ENCODE measurements around the gene CFAP90. TPM values are rescaled to one million over a fixed set of nuclear protein-coding genes. Genes with fewer than 3 reads are reported as not detected.

Gene CFAP90
- total RNA-seq, 3 donors from 2014 or later (not counting 1 experiment from before 2014, with no cell fraction given): not detected

DNA sequence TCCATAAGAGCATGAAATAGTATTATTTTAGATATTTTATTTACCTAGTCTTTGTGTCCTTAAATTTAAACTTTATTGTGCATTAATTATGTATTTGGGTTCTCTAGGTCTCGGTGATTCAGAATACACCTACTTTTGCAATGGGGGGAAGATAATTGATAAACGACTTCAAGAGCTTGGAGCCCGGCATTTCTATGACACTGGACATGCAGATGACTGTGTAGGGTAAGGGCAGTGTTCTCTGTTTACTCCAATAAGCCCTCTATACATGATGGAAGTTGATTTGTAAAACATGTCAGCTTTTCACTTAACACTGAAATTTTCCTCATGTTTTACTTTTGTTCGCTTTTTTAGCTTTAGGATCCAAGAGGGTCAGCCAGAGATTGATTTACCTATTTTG lies 24.2 kb upstream of the CFAP90 start:
- DNase-seq (no peak), ATAC-seq (no peak)
- no peaks in the 10 kb centered on the region for H3K9me3 Mint-ChIP-seq
- Histone ChIP-seq H3K27me3 (ENCODE audit: control insufficient read depth, insufficient read depth, low read length) (no peaks in the 10 kb centered on the region), H3K4me3 (ENCODE audit: low read length) (no peak overlapping the region), H3K9me3 (ENCODE audit: control insufficient read depth, insufficient read depth, low read length) (no peaks in the 10 kb centered on the region), H3K36me3 (ENCODE audit: control insufficient read depth, insufficient read depth, low read length) (peaks cover 46% of the 10 kb centered on the region), H3K27ac (ENCODE audit: low read length) (no peak overlapping the region), H3K4me1 (ENCODE audit: control insufficient read depth, insufficient read depth, low read length) (peaks cover 3% of the 10 kb centered on the region)
- no peak overlapping the region for H3K4me3 Mint-ChIP-seq
- H3K36me3 Mint-ChIP-seq: peaks cover 10% of the 10 kb centered on the region
- TF ChIP-seq, protein P1, sequence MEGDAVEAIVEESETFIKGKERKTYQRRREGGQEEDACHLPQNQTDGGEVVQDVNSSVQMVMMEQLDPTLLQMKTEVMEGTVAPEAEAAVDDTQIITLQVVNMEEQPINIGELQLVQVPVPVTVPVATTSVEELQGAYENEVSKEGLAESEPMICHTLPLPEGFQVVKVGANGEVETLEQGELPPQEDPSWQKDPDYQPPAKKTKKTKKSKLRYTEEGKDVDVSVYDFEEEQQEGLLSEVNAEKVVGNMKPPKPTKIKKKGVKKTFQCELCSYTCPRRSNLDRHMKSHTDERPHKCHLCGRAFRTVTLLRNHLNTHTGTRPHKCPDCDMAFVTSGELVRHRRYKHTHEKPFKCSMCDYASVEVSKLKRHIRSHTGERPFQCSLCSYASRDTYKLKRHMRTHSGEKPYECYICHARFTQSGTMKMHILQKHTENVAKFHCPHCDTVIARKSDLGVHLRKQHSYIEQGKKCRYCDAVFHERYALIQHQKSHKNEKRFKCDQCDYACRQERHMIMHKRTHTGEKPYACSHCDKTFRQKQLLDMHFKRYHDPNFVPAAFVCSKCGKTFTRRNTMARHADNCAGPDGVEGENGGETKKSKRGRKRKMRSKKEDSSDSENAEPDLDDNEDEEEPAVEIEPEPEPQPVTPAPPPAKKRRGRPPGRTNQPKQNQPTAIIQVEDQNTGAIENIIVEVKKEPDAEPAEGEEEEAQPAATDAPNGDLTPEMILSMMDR (IDR thresholded peaks at IDR 0.05): no peak
- H3K27ac Mint-ChIP-seq: no peak overlapping the region
- H3K4me1 Mint-ChIP-seq: peaks cover 44 to 48% of the 10 kb centered on the region in 2 donors
- intact Hi-C loops (cut with micrococcal nuclease): no loop called here
- WGBS (ENCODE audit: insufficient coverage): 97% methylated on average over 4 of the region's 4 CpGs
- no peaks in the 10 kb centered on the region for H3K27me3 Mint-ChIP-seq (ENCODE audit: low read depth in 2 of 2)

DNA sequence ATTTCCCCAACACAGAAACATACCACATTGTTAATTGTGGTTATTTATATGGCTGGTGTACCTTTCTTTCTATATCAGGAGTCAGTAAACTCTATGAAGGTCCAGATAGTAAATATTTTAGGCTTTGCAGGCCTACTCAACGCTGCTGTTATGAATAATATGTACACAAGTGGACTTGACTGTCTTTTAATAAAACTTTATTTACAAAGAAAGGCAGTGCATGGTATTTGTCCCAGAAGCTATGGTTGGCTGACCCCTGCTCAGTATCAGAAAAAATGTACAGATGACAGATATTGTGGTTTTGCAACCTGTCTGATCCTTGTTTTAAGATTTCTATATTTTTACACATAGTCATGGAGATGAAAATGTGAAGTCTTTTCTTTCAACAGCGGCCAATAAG lies 23.7 kb upstream of the CFAP90 start:
- intact Hi-C loops (cut with micrococcal nuclease): no loop called here
- H3K36me3 Mint-ChIP-seq: peaks cover 10% of the 10 kb centered on the region
- no peak overlapping the region for H3K4me3 Mint-ChIP-seq
- Histone ChIP-seq H3K4me1 (ENCODE audit: control insufficient read depth, insufficient read depth, low read length) (peaks cover 5% of the 10 kb centered on the region), H3K9me3 (ENCODE audit: control insufficient read depth, insufficient read depth, low read length) (no peaks in the 10 kb centered on the region), H3K4me3 (ENCODE audit: low read length) (no peak overlapping the region), H3K36me3 (ENCODE audit: control insufficient read depth, insufficient read depth, low read length) (peaks cover 41% of the 10 kb centered on the region), H3K27me3 (ENCODE audit: control insufficient read depth, insufficient read depth, low read length) (no peaks in the 10 kb centered on the region), H3K27ac (ENCODE audit: low read length) (no peak overlapping the region)
- 100% methylated on average over 1 of the region's 2 CpGs for WGBS (ENCODE audit: insufficient coverage)
- no peaks in the 10 kb centered on the region for H3K27me3 Mint-ChIP-seq (ENCODE audit: low read depth in 2 of 2)
- peaks cover 49 to 53% of the 10 kb centered on the region in 2 donors for H3K4me1 Mint-ChIP-seq
- DNase-seq: no peak
- no peaks in the 10 kb centered on the region for H3K9me3 Mint-ChIP-seq
- no peak overlapping the region for H3K27ac Mint-ChIP-seq
- ATAC-seq: no peak
- TF ChIP-seq, protein P1 (IDR thresholded peaks at IDR 0.05): no peak

DNA sequence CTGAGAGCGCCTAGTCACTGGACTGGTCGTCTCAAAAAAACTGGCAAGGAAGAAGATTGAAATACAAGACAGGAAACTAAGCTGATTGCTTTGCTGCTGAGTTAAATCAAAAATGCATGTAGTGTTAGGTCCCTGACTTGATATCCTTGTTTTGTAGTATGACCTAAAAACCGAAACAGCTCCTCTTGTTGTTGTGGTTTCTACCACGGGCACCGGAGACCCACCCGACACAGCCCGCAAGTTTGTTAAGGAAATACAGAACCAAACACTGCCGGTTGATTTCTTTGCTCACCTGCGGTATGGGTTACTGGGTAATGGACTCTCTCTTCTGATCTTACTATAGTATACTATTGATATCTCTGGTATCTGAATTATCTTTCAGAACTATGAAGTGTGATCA lies 22.3 kb upstream of the CFAP90 start:
- TF ChIP-seq, protein P1 (IDR thresholded peaks at IDR 0.05): no peak
- DNase-seq (peak in 1 of 2 donors; percentile 44), ATAC-seq (no peak)
- intact Hi-C loops (cut with micrococcal nuclease): no loop called here
- Mint-ChIP-seq H3K36me3 (peaks cover 10% of the 10 kb centered on the region), H3K4me1 (peaks cover 55 to 60% of the 10 kb centered on the region in 2 donors), H3K27me3 (ENCODE audit: low read depth in 2 of 2) (no peaks in the 10 kb centered on the region), H3K27ac (peak overlapping the region; percentile 30 to 43), H3K9me3 (no peaks in the 10 kb centered on the region), H3K4me3 (peak overlapping the region; percentile 35)
- 51% methylated on average over 7 of the region's 9 CpGs for WGBS (ENCODE audit: insufficient coverage)
- Histone ChIP-seq H3K4me1 (ENCODE audit: control insufficient read depth, insufficient read depth, low read length) (peaks cover 10% of the 10 kb centered on the region), H3K36me3 (ENCODE audit: control insufficient read depth, insufficient read depth, low read length) (peaks cover 34% of the 10 kb centered on the region), H3K27ac (ENCODE audit: low read length) (peak overlapping the region; percentile 0), H3K4me3 (ENCODE audit: low read length) (no peak overlapping the region), H3K9me3 (ENCODE audit: control insufficient read depth, insufficient read depth, low read length) (no peaks in the 10 kb centered on the region), H3K27me3 (ENCODE audit: control insufficient read depth, insufficient read depth, low read length) (no peaks in the 10 kb centered on the region)

DNA sequence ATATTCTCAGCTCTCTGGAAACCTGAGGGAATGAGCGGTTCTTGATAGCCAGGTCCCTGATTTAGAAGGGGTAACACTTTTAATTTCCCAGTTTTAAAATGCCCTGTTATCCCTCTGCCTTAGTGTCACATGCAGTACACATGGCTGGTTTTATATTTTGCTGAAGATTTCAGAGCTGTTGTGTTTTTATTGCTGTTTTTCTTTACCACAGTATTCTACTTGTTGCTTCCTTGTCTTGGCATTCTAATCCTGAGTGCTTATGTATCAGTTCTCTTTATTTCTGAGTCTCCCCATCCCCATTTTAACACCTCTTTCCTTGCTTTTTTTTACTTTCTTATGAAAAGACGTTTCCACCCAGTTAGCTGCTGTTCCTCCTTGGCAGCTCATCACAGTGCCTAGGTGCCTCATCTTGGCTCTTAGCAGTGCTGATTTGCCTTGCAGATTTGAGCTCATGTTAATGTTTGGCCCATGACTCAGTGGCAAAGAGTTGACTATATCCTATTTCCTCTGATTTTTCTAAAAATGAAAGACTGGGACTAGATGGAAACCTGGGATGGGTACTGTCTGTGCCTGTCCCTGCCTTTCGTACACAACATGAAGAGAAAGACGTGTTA lies 21.7 kb upstream of the CFAP90 start:
- no peaks in the 10 kb centered on the region for H3K9me3 ChIP-seq (ENCODE audit: control insufficient read depth, insufficient read depth, low read length)
- no peak overlapping the region for H3K27ac ChIP-seq (ENCODE audit: low read length)
- Mint-ChIP-seq H3K36me3 (peaks cover 10% of the 10 kb centered on the region), H3K27me3 (ENCODE audit: low read depth in 2 of 2) (no peaks in the 10 kb centered on the region), H3K9me3 (no peaks in the 10 kb centered on the region), H3K27ac (peak overlapping the region; percentile 30 to 43), H3K4me3 (peak overlapping the region; percentile 1), H3K4me1 (peaks cover 60 to 64% of the 10 kb centered on the region in 2 donors)
- 73% methylated on average over 4 of the region's 4 CpGs for WGBS (ENCODE audit: insufficient coverage)
- intact Hi-C loops (cut with micrococcal nuclease): no loop called here
- H3K4me1 ChIP-seq (ENCODE audit: control insufficient read depth, insufficient read depth, low read length): peaks cover 10% of the 10 kb centered on the region
- no peaks in the 10 kb centered on the region for H3K27me3 ChIP-seq (ENCODE audit: control insufficient read depth, insufficient read depth, low read length)
- no peak for ATAC-seq
- H3K4me3 ChIP-seq (ENCODE audit: low read length): no peak overlapping the region
- peaks cover 28% of the 10 kb centered on the region for H3K36me3 ChIP-seq (ENCODE audit: control insufficient read depth, insufficient read depth, low read length)
- TF ChIP-seq, protein P1 (IDR thresholded peaks at IDR 0.05): no peak
- DNase-seq: peak in 1 of 2 donors; percentile 21
